SU-DHL-6 (cell line): Measurements from ENCODE around the gene SERTAD2.

ENCODE experiments used
- CTCF ChIP-seq: fragments of 200-600 bp; sonication (generic); IDR thresholded peaks from one replicate; pipeline ENCODE4 v1.5.1; 2017; ENCODE audit warnings: antibody characterized with exemption, mild to moderate bottlenecking, low read length, moderate library complexity; ENCODE audit not compliant: insufficient read depth, poor library complexity, severe bottlenecking
- EZH2phosphoT487 ChIP-seq: fragments of 200-600 bp; sonication (generic), shearing (Covaris generic); conservative IDR thresholded peaks from 2 replicates; pipeline ENCODE4 v1.6.1; 2018; ENCODE audit warnings: mild to moderate bottlenecking, antibody characterized with exemption, low read length, moderate library complexity, mixed read lengths

DNA sequence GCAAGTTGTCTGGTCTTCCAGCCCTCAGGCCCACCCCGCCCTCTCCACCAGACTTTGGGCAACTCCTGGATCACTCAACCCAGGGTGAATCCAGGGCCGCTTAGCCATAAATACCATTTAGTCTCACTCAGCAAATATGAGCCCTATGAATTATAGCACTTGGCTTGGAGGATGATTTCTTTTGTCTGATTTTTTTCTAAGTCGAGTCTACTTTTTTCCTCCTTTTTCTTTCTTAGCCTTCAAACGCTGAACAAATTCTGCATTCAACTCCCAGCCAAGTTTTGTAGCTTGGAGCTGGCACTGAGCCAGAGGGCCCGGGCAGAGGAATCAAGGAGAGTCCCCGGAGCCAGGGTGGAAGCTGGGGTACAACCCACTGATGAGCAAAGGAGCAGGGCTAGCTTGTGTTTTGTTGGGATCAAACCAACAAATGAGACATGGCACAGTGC lies 48.7 kb downstream of the SERTAD2 start:
- no peak for TF ChIP-seq EZH2phosphoT487
- TF ChIP-seq CTCF = no peak
